Heart left ventricle (tissue), 16 donors: ENCODE data around the gene PLOD1. TPM values are rescaled to one million over a fixed set of nuclear protein-coding genes. Genes with fewer than 3 reads are reported as not detected.
"Not testable (repeated sequence)": the region's sequence is repeated elsewhere in the genome, so short reads cannot be mapped to it uniquely, and the experiment has no call there.

Experiments used
- ATAC-seq, 4 donors: fragments of 200-7000 bp; cut with Tn5 transposase; one replicate each; pipeline ENCODE4 v1.9.1; 2020 to 2022; ENCODE audit warnings: moderate library complexity in 4 of 4, mild to moderate bottlenecking in 3 of 4, moderate number of reproducible peaks in 1 of 4
- DNase-seq, 5 donors: peaks; one replicate each; pipeline ENCODE4 v3.0.0-alpha.2; 2020
- H3K27ac ChIP-seq, 12 donors: fragments of 200-600 bp; sonication (generic) in 4 of 12; one replicate each; pipeline versions ENCODE4 v1.5.0 to v1.8.0; 2016 to 2022; ENCODE audit warnings: mild to moderate bottlenecking in 2 of 12
- H3K27me3 ChIP-seq, 9 donors: fragments of 200-600 bp; sonication (generic) in 2 of 9; one replicate each; pipeline versions ENCODE4 v1.5.1 to v1.8.0; 2016 to 2022; ENCODE audit warnings: mild to moderate bottlenecking in 3 of 9
- H3K36me3 ChIP-seq, 9 donors: fragments of 200-600 bp; sonication (generic) in 2 of 9; one replicate each; pipeline versions ENCODE4 v1.5.0 to v1.8.0; 2018 to 2022; ENCODE audit warnings: mild to moderate bottlenecking in 2 of 9
- H3K4me1 ChIP-seq, 12 donors: fragments of 200-600 bp; sonication (generic) in 4 of 12; one replicate each; pipeline versions ENCODE4 v1.5.0 to v1.8.0; 2016 to 2022; ENCODE audit warnings: mild to moderate bottlenecking in 3 of 12
- H3K4me3 ChIP-seq, 12 donors: fragments of 200-600 bp; sonication (generic) in 4 of 12; one replicate each; pipeline versions ENCODE4 v1.5.0 to v1.8.0; 2017 to 2022; ENCODE audit warnings: mild to moderate bottlenecking in 9 of 12, moderate library complexity in 4 of 12
- H3K9me3 ChIP-seq, 12 donors: fragments of 200-600 bp; sonication (generic) in 4 of 12; one replicate each; pipeline versions ENCODE4 v1.5.0 to v1.8.0; 2016 to 2022; ENCODE audit warnings: mild to moderate bottlenecking in 1 of 12
- POLR2A ChIP-seq, 2 donors: fragments of 450-650 bp; IDR thresholded peaks; one replicate each; pipeline ENCODE4 v1.6.1; 2017; ENCODE audit warnings: antibody characterized with exemption in 2 of 2, mild to moderate bottlenecking in 2 of 2, moderate library complexity in 2 of 2
- WGBS, 4 donors: extraction: QIAGEN DNeasy Blood & Tissue Kit in 2 of 4; methylation state at CpG; one replicate each; pipeline versions ENCODE4 v1.1.5 to v1.1.7; 2013 to 2018; 5-methylcytosine and 5-hydroxymethylcytosine counted together
- intact Hi-C, 10 donors: fragments of 100-400 bp; cut with DNase I; formaldehyde crosslinking; loops; one replicate each; pipeline versions ENCODE4 v1.11.1 to v1.14.2; 2022
- polyA plus RNA-seq, 2 donors: library from polyadenylated mRNA; stranded (reverse); fragments of 200-250 nt; gene quantifications; one replicate each; pipeline ENCODE4 v1.2.3, GENCODE V29; 2013
- total RNA-seq, 9 donors: library from RNA; depleted of rRNA in 2 of 9; stranded (reverse); fragments of >200 nt in 2 of 9; fragmentation: NEBNext Ultra II Directional in 3 of 9; extraction: Animal tissue kit (Norgen Biotek cat#: 25700) in 3 of 9; gene quantifications; one replicate each; pipeline versions ENCODE4 v1.1.0 to v1.2.4, GENCODE V29; 2016 to 2023
- TF ChIP-seq, protein P1 (sequence below), 12 donors: fragments of 200-600 bp; sonication (generic) in 4 of 12; IDR thresholded peaks; one replicate each; pipeline versions ENCODE4 v1.5.0 to v1.8.0; 2018 to 2022; ENCODE audit warnings: antibody characterized with exemption in 12 of 12, mild to moderate bottlenecking in 5 of 12
- donor health status: ischemic (EF 13 %, LVEDD 7.1; RV severe dilation, severe dysfunction).
- donor health status: healthy with polysubstance abuse.
- donor health status: DM: no; HTN: yes; CAD: no.
- donor health status: DM: no; HTN: no; CAD: no.
- donor health status: ischemic (EF 25% LVEDD 6.9; RV normal size, moderate dysfunction).
- donor health status: ischemic (EF 25% LVEDD 5.7; RV mildly dilated, moderate dysfunction).
- donor health status: healthy.
- donor health status: DM: yes; HTN: yes; CAD: no.
- donor health status: ischemic (EF 35%, LVEDD 5.7; RV mildly dilated, moderate dysfunction).
- donor health status: nonischemic (EF 11% LVEDD 7.7; RV severe dilation, severe dysfunction).
- donor health status: DM: yes; HTN: yes; CAD: no.
- donor health status: PGD.
- donor health status: ischemic (EF 29% LVEDD 5.4; RV normal size, mild dysfunction).
- donor health status: nonischemic (EF 23%, LVEDD 6.1; RV moderate dilation, normal function).

PLOD1 gene
- total and polyA plus RNA-seq, 11 donors: 37.5 to 108 (median 50.1) TPM

DNA sequence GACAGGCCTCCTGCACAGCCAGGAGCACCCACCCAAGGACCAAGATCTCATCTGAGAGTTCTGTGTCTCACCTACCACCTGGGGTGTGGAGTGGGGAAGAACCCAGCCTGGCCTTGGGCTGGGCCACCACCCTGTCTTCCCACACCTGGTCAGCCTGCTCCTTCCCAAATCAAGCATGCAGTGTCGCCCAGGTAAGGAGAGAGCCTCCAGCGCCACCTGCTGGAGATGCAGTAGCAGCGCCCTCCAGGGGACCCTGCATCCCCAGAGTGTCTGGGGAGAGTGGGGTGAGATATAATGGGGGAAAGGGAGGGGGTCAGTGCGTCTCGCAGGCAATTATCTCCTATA is 40.6 kb upstream of the PLOD1 start:
- intact Hi-C loops: loop anchor here in 9 of 10 donors (1.0 to 5.0 kb wide), 4 partner anchors 21 to 56 kb away; partner anchors contain the start of gene NPPB (in 1 of the 9)
- 0 to 2% (median 1%) methylated on average over 5 of the region's 5 CpGs for WGBS, 4 donors
- H3K27me3 ChIP-seq: peaks cover 2 to 37% (median 14%) of the 10 kb centered on the region in 9 donors

DNA sequence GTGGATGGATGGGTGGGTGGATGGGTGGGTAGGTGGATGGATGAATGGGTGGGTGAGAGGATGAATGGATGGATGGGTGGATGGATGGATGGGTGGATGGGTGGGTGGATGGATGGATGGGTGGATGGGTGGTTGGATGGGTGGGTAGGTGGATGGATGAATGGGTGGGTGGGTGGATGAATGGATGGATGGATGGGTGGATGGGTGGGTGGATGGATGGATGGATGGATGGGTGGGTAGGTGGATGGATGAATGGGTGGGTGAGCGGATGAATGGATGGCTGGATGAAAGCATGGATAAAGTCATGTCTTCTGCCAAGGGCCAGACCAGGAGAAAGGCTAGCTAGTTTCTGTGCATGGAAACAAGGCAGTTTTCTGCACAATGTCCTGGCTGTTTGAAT is 40.0 kb upstream of the PLOD1 start:
- DNase-seq, H3K27ac ChIP-seq, ATAC-seq, H3K9me3 ChIP-seq, H3K4me3 ChIP-seq, H3K36me3 ChIP-seq, H3K4me1 ChIP-seq: not testable (repeated sequence)
- 68 to 88% (median 80%) methylated on average over 1 of the region's 1 CpG for WGBS, 4 donors
- peaks cover 5 to 44% (median 18%) of the 10 kb centered on the region in 9 donors for H3K27me3 ChIP-seq
- intact Hi-C loops: loop anchor here in 9 of 10 donors (1.0 to 5.0 kb wide), 3 partner anchors 37 to 56 kb away; partner anchors contain the start of gene NPPB (in 1 of the 9)

More for the DNA sequence above, 40.6 kb upstream of the PLOD1 start:
- peaks cover 0 to 8% (median 0%) of the 10 kb centered on the region in 12 donors for H3K4me1 ChIP-seq
- no peaks in the 10 kb centered on the region for H3K36me3 ChIP-seq
- DNase-seq: peak; percentile 72 to 85 (median 74)
- no peak overlapping the region for H3K27ac ChIP-seq
- no peaks in the 10 kb centered on the region for H3K9me3 ChIP-seq
- no peak for TF ChIP-seq POLR2A (IDR thresholded peaks at IDR 0.05)
- TF ChIP-seq, protein P1, sequence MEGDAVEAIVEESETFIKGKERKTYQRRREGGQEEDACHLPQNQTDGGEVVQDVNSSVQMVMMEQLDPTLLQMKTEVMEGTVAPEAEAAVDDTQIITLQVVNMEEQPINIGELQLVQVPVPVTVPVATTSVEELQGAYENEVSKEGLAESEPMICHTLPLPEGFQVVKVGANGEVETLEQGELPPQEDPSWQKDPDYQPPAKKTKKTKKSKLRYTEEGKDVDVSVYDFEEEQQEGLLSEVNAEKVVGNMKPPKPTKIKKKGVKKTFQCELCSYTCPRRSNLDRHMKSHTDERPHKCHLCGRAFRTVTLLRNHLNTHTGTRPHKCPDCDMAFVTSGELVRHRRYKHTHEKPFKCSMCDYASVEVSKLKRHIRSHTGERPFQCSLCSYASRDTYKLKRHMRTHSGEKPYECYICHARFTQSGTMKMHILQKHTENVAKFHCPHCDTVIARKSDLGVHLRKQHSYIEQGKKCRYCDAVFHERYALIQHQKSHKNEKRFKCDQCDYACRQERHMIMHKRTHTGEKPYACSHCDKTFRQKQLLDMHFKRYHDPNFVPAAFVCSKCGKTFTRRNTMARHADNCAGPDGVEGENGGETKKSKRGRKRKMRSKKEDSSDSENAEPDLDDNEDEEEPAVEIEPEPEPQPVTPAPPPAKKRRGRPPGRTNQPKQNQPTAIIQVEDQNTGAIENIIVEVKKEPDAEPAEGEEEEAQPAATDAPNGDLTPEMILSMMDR (IDR thresholded peaks at IDR 0.05): peak; percentile 84 to 94 (median 88)
- ATAC-seq: peak; percentile 81 to 94 (median 90)
- H3K4me3 ChIP-seq: no peak overlapping the region

DNA sequence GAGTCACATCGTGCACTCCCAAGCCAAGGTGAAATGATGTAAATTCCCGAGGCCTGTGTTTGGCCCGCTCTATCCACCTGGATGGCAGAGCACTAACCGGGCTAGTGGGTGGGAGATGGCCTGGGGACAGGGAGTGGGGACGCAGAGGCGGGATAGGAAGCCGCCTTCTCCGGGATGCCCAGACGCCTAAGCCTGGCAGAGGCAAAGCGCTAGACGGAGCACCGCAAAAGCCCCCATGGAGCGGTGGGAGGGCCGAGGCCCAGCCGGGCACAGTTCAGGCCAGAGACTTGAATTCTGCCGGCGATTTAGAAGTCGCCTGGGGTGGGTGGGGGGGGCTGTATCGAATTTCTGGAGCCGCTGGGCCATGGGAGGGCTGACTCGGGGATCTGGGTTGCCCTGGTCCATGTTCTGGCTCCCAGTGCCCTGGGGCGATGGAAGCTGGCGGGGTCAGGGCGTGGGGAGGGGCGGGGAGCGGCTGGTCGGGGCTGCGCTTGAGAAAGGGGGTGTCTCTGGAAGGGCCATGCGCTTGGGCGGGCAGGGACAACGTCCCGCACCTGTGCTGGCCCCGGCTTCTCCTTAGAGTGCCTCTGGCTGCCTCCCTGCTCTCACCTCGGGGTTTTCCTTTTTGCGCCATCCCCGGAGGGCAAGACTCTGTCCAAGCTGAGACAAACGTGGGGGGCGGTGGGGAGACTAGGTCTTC is 36.3 kb upstream of the PLOD1 start:
- Histone ChIP-seq H3K9me3 (no peaks in the 10 kb centered on the region), H3K27me3 (peaks cover 5 to 51% (median 18%) of the 10 kb centered on the region in 9 donors), H3K27ac (no peak overlapping the region), H3K4me1 (peaks cover 0 to 7% (median 0%) of the 10 kb centered on the region in 12 donors), H3K4me3 (no peak overlapping the region), H3K36me3 (no peaks in the 10 kb centered on the region)
- intact Hi-C loops: no loop called here
- TF ChIP-seq, protein P1 (IDR thresholded peaks at IDR 0.05): no peak
- no peak for TF ChIP-seq POLR2A (IDR thresholded peaks at IDR 0.05)
- DNase-seq (no peak), ATAC-seq (no peak)
- 20 to 32% (median 22%) methylated on average over 25 to 38 of the region's 38 CpGs for WGBS, 4 donors

DNA sequence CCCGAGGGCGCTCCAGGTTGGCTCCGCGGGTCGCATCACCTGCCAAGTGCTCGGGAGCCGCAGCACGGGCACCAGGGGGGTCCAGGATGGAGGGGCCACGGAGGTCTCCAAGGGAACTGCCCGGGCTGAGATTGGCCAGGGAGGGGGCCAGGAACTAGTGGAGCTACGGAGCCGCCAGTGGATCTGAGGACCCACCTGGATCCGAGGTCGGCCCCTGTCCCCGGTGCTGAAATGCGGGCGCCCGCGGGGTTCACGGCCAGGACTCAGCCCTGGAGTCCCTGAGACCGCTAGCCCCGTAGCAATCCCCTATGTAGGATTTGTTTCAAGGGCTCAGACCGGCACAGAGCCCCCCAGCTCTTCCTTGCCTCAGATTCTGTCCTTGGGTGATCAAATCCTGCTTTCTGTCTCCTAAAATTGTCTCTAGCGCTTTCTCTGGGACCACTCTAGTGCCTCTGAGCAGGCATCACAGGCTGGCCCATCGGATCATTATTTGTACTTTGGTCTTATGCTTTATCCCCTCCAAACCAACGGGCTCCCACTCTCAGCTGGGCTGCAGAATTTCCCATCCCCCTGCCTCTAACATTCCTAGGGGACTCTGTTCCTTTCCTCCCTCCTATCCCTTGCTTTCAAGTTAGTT is 35.6 kb upstream of the PLOD1 start:
- peak in 3 of 4 donors; percentile 35 to 45 (median 40) for ATAC-seq
- no peak for DNase-seq
- TF ChIP-seq, protein P1 (IDR thresholded peaks at IDR 0.05): no peak
- no peak for TF ChIP-seq POLR2A (IDR thresholded peaks at IDR 0.05)
- Histone ChIP-seq H3K36me3 (no peaks in the 10 kb centered on the region), H3K4me1 (no peaks in the 10 kb centered on the region), H3K27me3 (peaks cover 5 to 51% (median 18%) of the 10 kb centered on the region in 9 donors), H3K9me3 (no peaks in the 10 kb centered on the region), H3K4me3 (no peak overlapping the region), H3K27ac (no peak overlapping the region)
- 14 to 32% (median 17%) methylated on average over 4 to 26 of the region's 26 CpGs for WGBS, 4 donors
- intact Hi-C loops: no loop called here

DNA sequence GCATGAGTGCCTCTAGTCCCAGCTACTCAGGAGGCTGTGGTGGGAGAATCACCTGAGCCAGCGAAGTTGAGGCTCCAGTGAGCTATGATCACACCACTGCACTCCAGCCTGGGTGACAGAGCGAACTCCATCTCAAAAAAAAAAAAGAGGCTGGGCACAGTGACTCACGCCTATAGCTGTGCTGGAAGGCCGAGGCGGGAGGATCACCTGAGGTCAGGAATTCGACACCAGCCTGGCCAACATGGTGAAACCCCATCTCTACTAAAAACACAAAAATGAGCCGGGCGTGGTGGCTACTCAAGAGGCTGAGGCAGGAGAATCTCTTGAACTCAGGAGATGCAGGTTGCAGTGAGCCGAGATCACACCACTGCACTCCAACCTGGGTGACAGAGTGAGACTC is 33.1 kb upstream of the PLOD1 start:
- H3K4me1 ChIP-seq, ATAC-seq, DNase-seq, H3K4me3 ChIP-seq, H3K9me3 ChIP-seq, H3K27ac ChIP-seq, intact Hi-C loops, H3K36me3 ChIP-seq: not testable (repeated sequence)
- WGBS, 4 donors: 69 to 75% (median 74%) methylated on average over 9 of the region's 9 CpGs
- H3K27me3 ChIP-seq: peaks cover 5 to 41% (median 18%) of the 10 kb centered on the region in 9 donors
